Measurements from ENCODE around the gene HES4. TPM values are rescaled to one million over a fixed set of nuclear protein-coding genes. Genes with fewer than 3 reads are reported as not detected.
A peak's percentile ranks its signal among the peaks of the same experiment; 100 is the strongest.

HES4 gene
- total and polyA plus RNA-seq, 2 of the 13 experiments (the other 11 are each of a cell fraction or from before 2014, with no cell fraction given) = 8.8 to 10.6 TPM

DNA sequence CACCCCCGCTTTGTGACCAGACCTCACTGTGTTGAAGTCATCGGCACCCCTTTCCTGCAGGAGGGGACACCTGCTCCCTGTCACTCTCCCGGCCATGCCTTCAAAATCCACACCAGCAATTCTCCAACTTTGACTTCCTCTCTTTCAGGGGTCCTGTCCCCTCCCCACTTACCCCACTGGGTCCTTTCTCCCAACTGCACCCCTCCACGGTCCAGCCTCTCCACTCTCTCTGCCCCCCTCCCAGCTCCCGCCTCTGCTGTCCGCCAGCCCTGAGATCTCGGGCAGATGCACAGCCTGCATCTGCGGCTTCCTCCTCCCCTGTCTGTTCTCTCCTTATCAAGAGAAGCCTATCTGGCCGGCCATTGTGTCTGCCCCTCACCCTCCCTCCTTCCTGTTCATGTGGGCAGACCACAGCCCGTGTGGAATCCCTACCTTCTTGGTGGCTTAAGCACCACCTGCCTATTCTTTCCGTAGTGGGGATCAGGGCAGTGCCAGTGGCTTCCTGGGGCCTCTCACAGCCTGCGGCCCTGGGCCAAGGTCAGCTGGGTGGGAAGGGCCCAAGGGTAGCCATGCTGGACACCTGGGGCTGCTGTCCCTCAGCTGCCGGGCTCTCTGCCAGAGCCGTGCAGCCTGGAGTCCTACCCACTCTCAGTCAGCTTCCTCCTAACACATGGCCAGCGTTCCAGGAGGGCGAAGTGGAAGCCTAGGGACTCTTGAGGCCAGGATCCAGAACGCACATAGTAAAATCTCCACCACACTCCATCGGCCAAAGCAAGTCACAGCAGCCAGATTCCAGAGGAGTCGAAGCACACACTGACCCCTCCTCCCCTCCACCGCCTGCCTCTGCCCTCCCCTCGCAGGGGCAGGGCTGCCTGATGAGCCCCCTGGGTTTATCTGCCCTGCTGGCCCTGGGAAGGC is 5.1 kb upstream of the HES4 start (continued):
- TF ChIP-seq, protein P1, sequence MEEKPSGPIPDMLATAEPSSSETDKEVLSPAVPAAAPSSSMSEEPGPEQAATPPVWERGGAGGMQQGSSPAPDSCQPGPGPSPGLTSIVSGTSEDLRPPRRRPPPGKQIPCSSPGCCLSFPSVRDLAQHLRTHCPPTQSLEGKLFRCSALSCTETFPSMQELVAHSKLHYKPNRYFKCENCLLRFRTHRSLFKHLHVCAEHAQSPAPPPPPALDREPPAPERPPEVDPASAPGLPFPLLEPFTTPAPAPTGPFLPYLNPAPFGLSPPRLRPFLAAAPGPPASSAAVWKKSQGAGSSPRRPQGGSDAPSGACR (CRISPR knock-in tag; IDR thresholded peaks at IDR 0.05) = no peak
- no peak for TF ChIP-seq NKX3-1 (CRISPR knock-in tag; IDR thresholded peaks at IDR 0.05)
- TF ChIP-seq ZNF264 (CRISPR knock-in tag; IDR thresholded peaks at IDR 0.05) = peak; percentile 21; the same call in 1 of the 2 replicates
- no peak for TF ChIP-seq HDAC6 (IDR thresholded peaks at IDR 0.05; ENCODE audit: low read depth, low read length)
- no peak for TF ChIP-seq ARNTL (CRISPR knock-in tag; IDR thresholded peaks at IDR 0.05)
- TF ChIP-seq, protein P2, sequence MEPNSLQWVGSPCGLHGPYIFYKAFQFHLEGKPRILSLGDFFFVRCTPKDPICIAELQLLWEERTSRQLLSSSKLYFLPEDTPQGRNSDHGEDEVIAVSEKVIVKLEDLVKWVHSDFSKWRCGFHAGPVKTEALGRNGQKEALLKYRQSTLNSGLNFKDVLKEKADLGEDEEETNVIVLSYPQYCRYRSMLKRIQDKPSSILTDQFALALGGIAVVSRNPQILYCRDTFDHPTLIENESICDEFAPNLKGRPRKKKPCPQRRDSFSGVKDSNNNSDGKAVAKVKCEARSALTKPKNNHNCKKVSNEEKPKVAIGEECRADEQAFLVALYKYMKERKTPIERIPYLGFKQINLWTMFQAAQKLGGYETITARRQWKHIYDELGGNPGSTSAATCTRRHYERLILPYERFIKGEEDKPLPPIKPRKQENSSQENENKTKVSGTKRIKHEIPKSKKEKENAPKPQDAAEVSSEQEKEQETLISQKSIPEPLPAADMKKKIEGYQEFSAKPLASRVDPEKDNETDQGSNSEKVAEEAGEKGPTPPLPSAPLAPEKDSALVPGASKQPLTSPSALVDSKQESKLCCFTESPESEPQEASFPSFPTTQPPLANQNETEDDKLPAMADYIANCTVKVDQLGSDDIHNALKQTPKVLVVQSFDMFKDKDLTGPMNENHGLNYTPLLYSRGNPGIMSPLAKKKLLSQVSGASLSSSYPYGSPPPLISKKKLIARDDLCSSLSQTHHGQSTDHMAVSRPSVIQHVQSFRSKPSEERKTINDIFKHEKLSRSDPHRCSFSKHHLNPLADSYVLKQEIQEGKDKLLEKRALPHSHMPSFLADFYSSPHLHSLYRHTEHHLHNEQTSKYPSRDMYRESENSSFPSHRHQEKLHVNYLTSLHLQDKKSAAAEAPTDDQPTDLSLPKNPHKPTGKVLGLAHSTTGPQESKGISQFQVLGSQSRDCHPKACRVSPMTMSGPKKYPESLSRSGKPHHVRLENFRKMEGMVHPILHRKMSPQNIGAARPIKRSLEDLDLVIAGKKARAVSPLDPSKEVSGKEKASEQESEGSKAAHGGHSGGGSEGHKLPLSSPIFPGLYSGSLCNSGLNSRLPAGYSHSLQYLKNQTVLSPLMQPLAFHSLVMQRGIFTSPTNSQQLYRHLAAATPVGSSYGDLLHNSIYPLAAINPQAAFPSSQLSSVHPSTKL (CRISPR knock-in tag; IDR thresholded peaks at IDR 0.05) = peak; percentile 38; the same call in 1 of the 2 replicates
- peak; percentile 87; the same call in 1 of the 2 replicates for TF ChIP-seq HNRNPL (IDR thresholded peaks at IDR 0.05; ENCODE audit: low read depth, low read length)
- TF ChIP-seq, protein P3, sequence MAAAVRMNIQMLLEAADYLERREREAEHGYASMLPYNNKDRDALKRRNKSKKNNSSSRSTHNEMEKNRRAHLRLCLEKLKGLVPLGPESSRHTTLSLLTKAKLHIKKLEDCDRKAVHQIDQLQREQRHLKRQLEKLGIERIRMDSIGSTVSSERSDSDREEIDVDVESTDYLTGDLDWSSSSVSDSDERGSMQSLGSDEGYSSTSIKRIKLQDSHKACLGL (CRISPR knock-in tag; IDR thresholded peaks at IDR 0.05) = no peak; the same call in 1 of the 2 replicates
- TF ChIP-seq, protein P4, sequence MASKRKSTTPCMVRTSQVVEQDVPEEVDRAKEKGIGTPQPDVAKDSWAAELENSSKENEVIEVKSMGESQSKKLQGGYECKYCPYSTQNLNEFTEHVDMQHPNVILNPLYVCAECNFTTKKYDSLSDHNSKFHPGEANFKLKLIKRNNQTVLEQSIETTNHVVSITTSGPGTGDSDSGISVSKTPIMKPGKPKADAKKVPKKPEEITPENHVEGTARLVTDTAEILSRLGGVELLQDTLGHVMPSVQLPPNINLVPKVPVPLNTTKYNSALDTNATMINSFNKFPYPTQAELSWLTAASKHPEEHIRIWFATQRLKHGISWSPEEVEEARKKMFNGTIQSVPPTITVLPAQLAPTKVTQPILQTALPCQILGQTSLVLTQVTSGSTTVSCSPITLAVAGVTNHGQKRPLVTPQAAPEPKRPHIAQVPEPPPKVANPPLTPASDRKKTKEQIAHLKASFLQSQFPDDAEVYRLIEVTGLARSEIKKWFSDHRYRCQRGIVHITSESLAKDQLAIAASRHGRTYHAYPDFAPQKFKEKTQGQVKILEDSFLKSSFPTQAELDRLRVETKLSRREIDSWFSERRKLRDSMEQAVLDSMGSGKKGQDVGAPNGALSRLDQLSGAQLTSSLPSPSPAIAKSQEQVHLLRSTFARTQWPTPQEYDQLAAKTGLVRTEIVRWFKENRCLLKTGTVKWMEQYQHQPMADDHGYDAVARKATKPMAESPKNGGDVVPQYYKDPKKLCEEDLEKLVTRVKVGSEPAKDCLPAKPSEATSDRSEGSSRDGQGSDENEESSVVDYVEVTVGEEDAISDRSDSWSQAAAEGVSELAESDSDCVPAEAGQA (IDR thresholded peaks at IDR 0.05; ENCODE audit: low read depth) = no peak
- TF ChIP-seq, protein P4 (CRISPR knock-in tag; IDR thresholded peaks at IDR 0.05; ENCODE audit: borderline replicate concordance) = no peak
- peak; percentile 69; the same call in 1 of the 2 replicates for TF ChIP-seq ETV5 (CRISPR knock-in tag; IDR thresholded peaks at IDR 0.05; ENCODE audit: borderline replicate concordance)
- TF ChIP-seq XRCC5 (optimal IDR thresholded peaks at IDR 0.05; ENCODE audit: low read length) = no peak
- TF ChIP-seq AKAP8 (CRISPR knock-in tag; IDR thresholded peaks at IDR 0.05) = peak; percentile 76; the same call in 1 of the 2 replicates
- TF ChIP-seq ZNF3 (CRISPR knock-in tag; IDR thresholded peaks at IDR 0.05) = no peak
- TF ChIP-seq ZNF549 (CRISPR knock-in tag; IDR thresholded peaks at IDR 0.05) = no peak
- TF ChIP-seq CENPX (CRISPR knock-in tag; IDR thresholded peaks at IDR 0.05) = no peak
- TF ChIP-seq NCOR1 (IDR thresholded peaks at IDR 0.05; ENCODE audit: borderline replicate concordance, low read length) = peak; percentile 26; the same call in 1 of the 2 replicates
- TF ChIP-seq GATAD2A (CRISPR knock-in tag; IDR thresholded peaks at IDR 0.05) = peak; percentile 75
- TF ChIP-seq ZNF138 (CRISPR knock-in tag; IDR thresholded peaks at IDR 0.05; ENCODE audit: low read depth) = no peak

All from HepG2 (cell line).